ENCODE data around the gene CCDC83. TPM values are rescaled to one million over a fixed set of nuclear protein-coding genes. Genes with fewer than 3 reads are reported as not detected.

The CCDC83 gene
- total and polyA plus RNA-seq, 2 experiments from 2014 or later: not detected

DNA sequence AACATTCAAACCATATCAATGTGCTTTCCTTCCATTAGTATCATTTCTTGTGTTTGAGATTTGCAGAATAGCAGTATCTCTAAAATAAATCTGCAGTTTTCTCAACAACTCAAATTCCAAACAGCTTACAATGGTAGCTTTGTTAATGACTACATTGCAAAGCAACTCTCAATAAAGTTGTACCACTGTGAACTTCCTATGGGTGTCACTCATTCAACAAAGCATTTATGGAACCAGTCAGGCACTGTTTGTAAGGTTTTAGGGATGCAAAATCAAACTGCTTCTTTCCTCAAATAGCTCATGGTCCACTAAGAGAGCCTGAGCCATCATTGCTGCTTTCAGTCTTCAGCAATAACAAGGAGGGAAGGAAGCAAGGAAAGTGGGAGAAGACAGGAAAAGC, 91.0 kb downstream of the CCDC83 start:
- no peak overlapping the region for H3K27ac ChIP-seq (ENCODE audit: low read depth)
- Mint-ChIP-seq H3K27ac (no peak overlapping the region), H3K27me3 (ENCODE audit: insufficient read depth, low read depth, poor library complexity) (peaks cover 2% of the 10 kb centered on the region), H3K4me1 (no peaks in the 10 kb centered on the region), H3K4me3 (no peak overlapping the region), H3K9me3 (peaks cover 15% of the 10 kb centered on the region), H3K36me3 (ENCODE audit: low read depth) (0 out of 3 replicates have a peak, but pooled peaks cover 3% of the 10 kb centered on the region)
- no peaks in the 10 kb centered on the region for H3F3A ChIP-seq (replicated peaks; ENCODE audit: low read depth)
- TF ChIP-seq ZNF462 (CRISPR knock-in tag; IDR thresholded peaks at IDR 0.05) (no peak), JUNB (IDR thresholded peaks at IDR 0.05; ENCODE audit: unreplicated experiment) (no peak), ETS1 (IDR thresholded peaks at IDR 0.05) (no peak), EZH2phosphoT487 (IDR thresholded peaks at IDR 0.05; ENCODE audit: unreplicated experiment) (no peak), ZNF114 (CRISPR knock-in tag; IDR thresholded peaks at IDR 0.05) (no peak), CREB1 (CRISPR knock-in tag; IDR thresholded peaks at IDR 0.05; ENCODE audit: low read depth) (no peak), EZH2 (IDR thresholded peaks at IDR 0.05; ENCODE audit: low read depth, unreplicated experiment) (no peak), STAT1 (IDR thresholded peaks at IDR 0.05; ENCODE audit: unreplicated experiment) (no peak)
- TF ChIP-seq, protein P1, sequence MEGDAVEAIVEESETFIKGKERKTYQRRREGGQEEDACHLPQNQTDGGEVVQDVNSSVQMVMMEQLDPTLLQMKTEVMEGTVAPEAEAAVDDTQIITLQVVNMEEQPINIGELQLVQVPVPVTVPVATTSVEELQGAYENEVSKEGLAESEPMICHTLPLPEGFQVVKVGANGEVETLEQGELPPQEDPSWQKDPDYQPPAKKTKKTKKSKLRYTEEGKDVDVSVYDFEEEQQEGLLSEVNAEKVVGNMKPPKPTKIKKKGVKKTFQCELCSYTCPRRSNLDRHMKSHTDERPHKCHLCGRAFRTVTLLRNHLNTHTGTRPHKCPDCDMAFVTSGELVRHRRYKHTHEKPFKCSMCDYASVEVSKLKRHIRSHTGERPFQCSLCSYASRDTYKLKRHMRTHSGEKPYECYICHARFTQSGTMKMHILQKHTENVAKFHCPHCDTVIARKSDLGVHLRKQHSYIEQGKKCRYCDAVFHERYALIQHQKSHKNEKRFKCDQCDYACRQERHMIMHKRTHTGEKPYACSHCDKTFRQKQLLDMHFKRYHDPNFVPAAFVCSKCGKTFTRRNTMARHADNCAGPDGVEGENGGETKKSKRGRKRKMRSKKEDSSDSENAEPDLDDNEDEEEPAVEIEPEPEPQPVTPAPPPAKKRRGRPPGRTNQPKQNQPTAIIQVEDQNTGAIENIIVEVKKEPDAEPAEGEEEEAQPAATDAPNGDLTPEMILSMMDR (conservative IDR thresholded peaks at IDR 0.05; ENCODE audit: low read depth in 2 of 2): no peak
- TF ChIP-seq, protein P2, sequence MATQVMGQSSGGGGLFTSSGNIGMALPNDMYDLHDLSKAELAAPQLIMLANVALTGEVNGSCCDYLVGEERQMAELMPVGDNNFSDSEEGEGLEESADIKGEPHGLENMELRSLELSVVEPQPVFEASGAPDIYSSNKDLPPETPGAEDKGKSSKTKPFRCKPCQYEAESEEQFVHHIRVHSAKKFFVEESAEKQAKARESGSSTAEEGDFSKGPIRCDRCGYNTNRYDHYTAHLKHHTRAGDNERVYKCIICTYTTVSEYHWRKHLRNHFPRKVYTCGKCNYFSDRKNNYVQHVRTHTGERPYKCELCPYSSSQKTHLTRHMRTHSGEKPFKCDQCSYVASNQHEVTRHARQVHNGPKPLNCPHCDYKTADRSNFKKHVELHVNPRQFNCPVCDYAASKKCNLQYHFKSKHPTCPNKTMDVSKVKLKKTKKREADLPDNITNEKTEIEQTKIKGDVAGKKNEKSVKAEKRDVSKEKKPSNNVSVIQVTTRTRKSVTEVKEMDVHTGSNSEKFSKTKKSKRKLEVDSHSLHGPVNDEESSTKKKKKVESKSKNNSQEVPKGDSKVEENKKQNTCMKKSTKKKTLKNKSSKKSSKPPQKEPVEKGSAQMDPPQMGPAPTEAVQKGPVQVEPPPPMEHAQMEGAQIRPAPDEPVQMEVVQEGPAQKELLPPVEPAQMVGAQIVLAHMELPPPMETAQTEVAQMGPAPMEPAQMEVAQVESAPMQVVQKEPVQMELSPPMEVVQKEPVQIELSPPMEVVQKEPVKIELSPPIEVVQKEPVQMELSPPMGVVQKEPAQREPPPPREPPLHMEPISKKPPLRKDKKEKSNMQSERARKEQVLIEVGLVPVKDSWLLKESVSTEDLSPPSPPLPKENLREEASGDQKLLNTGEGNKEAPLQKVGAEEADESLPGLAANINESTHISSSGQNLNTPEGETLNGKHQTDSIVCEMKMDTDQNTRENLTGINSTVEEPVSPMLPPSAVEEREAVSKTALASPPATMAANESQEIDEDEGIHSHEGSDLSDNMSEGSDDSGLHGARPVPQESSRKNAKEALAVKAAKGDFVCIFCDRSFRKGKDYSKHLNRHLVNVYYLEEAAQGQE (IDR thresholded peaks at IDR 0.05; ENCODE audit: unreplicated experiment): no peak
- H3K9me2 ChIP-seq (ENCODE audit: insufficient read depth): no peaks in the 10 kb centered on the region
- no peaks in the 10 kb centered on the region for H3K27me3 ChIP-seq (ENCODE audit: insufficient read depth)
- ATAC-seq: no peak
- H3K4me2 ChIP-seq: no peak overlapping the region
- no peak overlapping the region for H2AFZ ChIP-seq
- no peaks in the 10 kb centered on the region for H3K4me1 ChIP-seq (ENCODE audit: insufficient read depth)
- H4K20me1 ChIP-seq (replicated peaks; ENCODE audit: insufficient read depth): no peaks in the 10 kb centered on the region
- DNase-seq (ENCODE audit: low spot score): no peak
- no peaks in the 10 kb centered on the region for H3K36me3 ChIP-seq (ENCODE audit: insufficient read depth)
- no peaks in the 10 kb centered on the region for H3K79me2 ChIP-seq (replicated peaks; ENCODE audit: insufficient read depth)
- H3K4me3 ChIP-seq: no peak overlapping the region
